MM.1S (cell line): ENCODE measurements around the gene COL18A1.

Source experiments
- CTCF ChIP-seq: fragments of 300-600 bp; sonication (generic); IDR thresholded peaks from 2 replicates; pipeline ENCODE4 v1.5.1; 2016; ENCODE audit warnings: antibody characterized with exemption, low read length, mixed read lengths
- EZH2 ChIP-seq: fragments of 300-600 bp; sonication (generic); optimal IDR thresholded peaks from 2 replicates; pipeline ENCODE3; 2017; ENCODE audit warnings: low read depth, mild to moderate bottlenecking, antibody characterized with exemption, low read length, mixed read lengths
- EZH2phosphoT487 ChIP-seq: fragments of 300-600 bp; sonication (generic); IDR thresholded peaks from 2 replicates; pipeline ENCODE4 v1.6.1; 2018; ENCODE audit warnings: antibody characterized with exemption, low read length

- no peak for TF ChIP-seq EZH2phosphoT487
- TF ChIP-seq CTCF, result no peak
- no peak for TF ChIP-seq EZH2
Measured at GRCh38 chr21:45413922-45414321, 9.0 kb downstream of the COL18A1 start.
